GM21447 (cell line): ENCODE measurements around the gene MYO10.
"Not testable (repeated sequence)": the region's sequence is repeated elsewhere in the genome, so short reads cannot be mapped to it uniquely, and the experiment has no call there.

Experiments
- ATAC-seq: cut with Tn5 transposase; IDR thresholded peaks from one replicate; pipeline ENCODE4 v1.9.1; 2021; ENCODE audit not compliant: unreplicated experiment

Gene MYO10

GRCh38 chr5:16936150-16936988, at the start of gene MYO10:
Gene MYO10 (minus strand): TSS chr5:16936288. CDS start chr5:16935808, 480 bp downstream.
- peak; percentile 48 for ATAC-seq

GRCh38 chr5:16985304-16985703, 49.2 kb upstream of the MYO10 start:
- not testable (repeated sequence) for ATAC-seq

- ATAC-seq = no peak
Observed at GRCh38 chr5:16983972-16984371, 47.9 kb upstream of the MYO10 start.

- no peak for ATAC-seq
Observed at GRCh38 chr5:16983022-16983639, 47.0 kb upstream of the MYO10 start.

- ATAC-seq = no peak
Observed at GRCh38 chr5:16981700-16982099, 45.6 kb upstream of the MYO10 start.

- no peak for ATAC-seq
Observed at GRCh38 chr5:16980983-16981382, 44.9 kb upstream of the MYO10 start.

GRCh38 chr5:16978296-16978695, 42.2 kb upstream of the MYO10 start:
- ATAC-seq = no peak

- ATAC-seq = peak; percentile 90
Observed at GRCh38 chr5:16976625-16977008, 40.5 kb upstream of the MYO10 start.

- peak; percentile 78 for ATAC-seq
Observed at GRCh38 chr5:16975950-16976624, 40.0 kb upstream of the MYO10 start.

GRCh38 chr5:16974981-16975380, 38.9 kb upstream of the MYO10 start:
- no peak for ATAC-seq

GRCh38 chr5:16970826-16971225, 34.7 kb upstream of the MYO10 start:
- no peak for ATAC-seq

GRCh38 chr5:16970260-16970659, 34.2 kb upstream of the MYO10 start:
- ATAC-seq = no peak

GRCh38 chr5:16965581-16965980, 29.5 kb upstream of the MYO10 start:
- ATAC-seq = no peak

GRCh38 chr5:16963821-16964220, 27.7 kb upstream of the MYO10 start:
- no peak for ATAC-seq

GRCh38 chr5:16961131-16961530, 25.0 kb upstream of the MYO10 start:
- no peak for ATAC-seq

- ATAC-seq = no peak
Observed at GRCh38 chr5:16957304-16958196, 21.5 kb upstream of the MYO10 start.

GRCh38 chr5:16953729-16954128, 17.6 kb upstream of the MYO10 start:
- no peak for ATAC-seq

GRCh38 chr5:16952968-16953671, 17.0 kb upstream of the MYO10 start:
- no peak for ATAC-seq

- no peak for ATAC-seq
Observed at GRCh38 chr5:16946725-16947124, 10.6 kb upstream of the MYO10 start.

- ATAC-seq = no peak
Observed at GRCh38 chr5:16944816-16945562, 8.9 kb upstream of the MYO10 start.
